ENCODE data around the gene PRKCZ. TPM values are rescaled to one million over a fixed set of nuclear protein-coding genes. Genes with fewer than 3 reads are reported as not detected.

Gene PRKCZ
- total RNA-seq, 2 experiments from 2014 or later: 8.0 to 10.0 TPM

- H3K9me2 ChIP-seq (ENCODE audit: insufficient read depth, low read length): no peaks in the 10 kb centered on the region
- ChIA-PET POLR2A (no interaction called here), CTCF (ENCODE audit: unreplicated experiment) (no interaction called here)
- no peaks in the 10 kb centered on the region for H3K36me3 ChIP-seq (ENCODE audit: insufficient read depth, low read length)
- H4K20me1 ChIP-seq (ENCODE audit: insufficient read depth, low read length): no peaks in the 10 kb centered on the region
- intact Hi-C loops (cut with micrococcal nuclease; ENCODE audit: unreplicated experiment): no loop called here
- no peak for DNase-seq (ENCODE audit: low spot score)
- H3K27ac ChIP-seq (ENCODE audit: low read depth, low read length, poor library complexity, severe bottlenecking): no peak overlapping the region
- TF ChIP-seq EZH2phosphoT487 (IDR thresholded peaks at IDR 0.05; ENCODE audit: borderline replicate concordance, low read depth, low read length) (no peak), CTCF (conservative IDR thresholded peaks at IDR 0.05; ENCODE audit: low read length) (no peak)
- no peaks in the 10 kb centered on the region for H3K79me2 ChIP-seq (ENCODE audit: insufficient read depth, low read depth, low read length)
- H3K9me3 ChIP-seq (ENCODE audit: low read length): no peaks in the 10 kb centered on the region
- BruUV-seq (replicated peaks): no TSS peak
- H3K4me1 ChIP-seq (ENCODE audit: insufficient read depth, low read length, poor library complexity, severe bottlenecking): no peaks in the 10 kb centered on the region
- H3K4me3 ChIP-seq (ENCODE audit: low read depth, low read length, poor library complexity, severe bottlenecking): no peak overlapping the region
- H2AFZ ChIP-seq (ENCODE audit: low read length): no peak overlapping the region
- H3K4me2 ChIP-seq (ENCODE audit: low read length): no peak overlapping the region
Observed at GRCh38 chr1:2172012-2172411, 121.8 kb downstream of the PRKCZ start.

GRCh38 chr1:2172551-2173146, 122.4 kb downstream of the PRKCZ start:
- Histone ChIP-seq H4K20me1 (ENCODE audit: insufficient read depth, low read length) (no peaks in the 10 kb centered on the region), H3K79me2 (ENCODE audit: insufficient read depth, low read depth, low read length) (no peaks in the 10 kb centered on the region), H3K27ac (ENCODE audit: low read depth, low read length, poor library complexity, severe bottlenecking) (no peak overlapping the region), H2AFZ (ENCODE audit: low read length) (no peak overlapping the region), H3K9me2 (ENCODE audit: insufficient read depth, low read length) (no peaks in the 10 kb centered on the region), H3K4me2 (ENCODE audit: low read length) (no peak overlapping the region), H3K36me3 (ENCODE audit: insufficient read depth, low read length) (no peaks in the 10 kb centered on the region), H3K4me1 (ENCODE audit: insufficient read depth, low read length, poor library complexity, severe bottlenecking) (no peaks in the 10 kb centered on the region), H3K4me3 (ENCODE audit: low read depth, low read length, poor library complexity, severe bottlenecking) (no peak overlapping the region), H3K9me3 (ENCODE audit: low read length) (no peaks in the 10 kb centered on the region)
- BruUV-seq (replicated peaks): no TSS peak
- CTCF ChIA-PET (ENCODE audit: unreplicated experiment): no interaction called here
- TF ChIP-seq EZH2phosphoT487 (IDR thresholded peaks at IDR 0.05; ENCODE audit: borderline replicate concordance, low read depth, low read length) (no peak), CTCF (conservative IDR thresholded peaks at IDR 0.05; ENCODE audit: low read length) (no peak)
- intact Hi-C loops (cut with micrococcal nuclease; ENCODE audit: unreplicated experiment): no loop called here
- POLR2A ChIA-PET: no interaction called here
- DNase-seq (ENCODE audit: low spot score): no peak

GRCh38 chr1:2173546-2174347, 123.5 kb downstream of the PRKCZ start:
- POLR2A ChIA-PET: no interaction called here

More at GRCh38 chr1:2173546-2174347, 123.5 kb downstream of the PRKCZ start:
- no peak overlapping the region for H3K4me2 ChIP-seq (ENCODE audit: low read length)
- H2AFZ ChIP-seq (ENCODE audit: low read length): no peak overlapping the region
- CTCF ChIA-PET (ENCODE audit: unreplicated experiment): no interaction called here
- TF ChIP-seq CTCF (conservative IDR thresholded peaks at IDR 0.05; ENCODE audit: low read length): no peak
- no peak for TF ChIP-seq EZH2phosphoT487 (IDR thresholded peaks at IDR 0.05; ENCODE audit: borderline replicate concordance, low read depth, low read length)
- intact Hi-C loops (cut with micrococcal nuclease; ENCODE audit: unreplicated experiment): no loop called here
- BruUV-seq (replicated peaks): no TSS peak
- no peaks in the 10 kb centered on the region for H3K9me2 ChIP-seq (ENCODE audit: insufficient read depth, low read length)
- no peaks in the 10 kb centered on the region for H3K4me1 ChIP-seq (ENCODE audit: insufficient read depth, low read length, poor library complexity, severe bottlenecking)
- H3K9me3 ChIP-seq (ENCODE audit: low read length): no peaks in the 10 kb centered on the region
- no peaks in the 10 kb centered on the region for H4K20me1 ChIP-seq (ENCODE audit: insufficient read depth, low read length)
- no peaks in the 10 kb centered on the region for H3K79me2 ChIP-seq (ENCODE audit: insufficient read depth, low read depth, low read length)
- no peak overlapping the region for H3K27ac ChIP-seq (ENCODE audit: low read depth, low read length, poor library complexity, severe bottlenecking)
- DNase-seq (ENCODE audit: low spot score): no peak
- no peaks in the 10 kb centered on the region for H3K36me3 ChIP-seq (ENCODE audit: insufficient read depth, low read length)
- no peak overlapping the region for H3K4me3 ChIP-seq (ENCODE audit: low read depth, low read length, poor library complexity, severe bottlenecking)
